Fibroblast of villous mesenchyme (primary cell): Measurements from ENCODE around the gene CDH4. TPM values are rescaled to one million over a fixed set of nuclear protein-coding genes. Genes with fewer than 3 reads are reported as not detected.

Experiments used
- DNase-seq: peaks from one replicate; pipeline ENCODE4 v3.0.0-alpha.2; 2010; ENCODE audit warnings: low read depth
- H3K4me3 ChIP-seq: 2 replicates; pipeline ENCODE4 v1.5.1; 2011; ENCODE audit warnings: low read depth, mild to moderate bottlenecking, low read length
- CTCF ChIP-seq: IDR thresholded peaks from 2 replicates; pipeline ENCODE4 v1.5.1; 2012; ENCODE audit warnings: low read depth, mild to moderate bottlenecking, low read length; ENCODE audit not compliant: insufficient read depth
- total RNA-seq: library from RNA; depleted of rRNA; stranded (reverse); fragments of >200 nt; gene quantifications from 2 replicates; pipeline ENCODE4 v1.2.3, GENCODE V29; 2012

CDH4 gene
- total RNA-seq, 1 donor, result 1.7 TPM

GRCh38 chr20:61889659-61890058 lies 637.6 kb downstream of the CDH4 start:
- no peak for DNase-seq
- no peak for TF ChIP-seq CTCF
- H3K4me3 ChIP-seq, result no peak overlapping the region

DNA sequence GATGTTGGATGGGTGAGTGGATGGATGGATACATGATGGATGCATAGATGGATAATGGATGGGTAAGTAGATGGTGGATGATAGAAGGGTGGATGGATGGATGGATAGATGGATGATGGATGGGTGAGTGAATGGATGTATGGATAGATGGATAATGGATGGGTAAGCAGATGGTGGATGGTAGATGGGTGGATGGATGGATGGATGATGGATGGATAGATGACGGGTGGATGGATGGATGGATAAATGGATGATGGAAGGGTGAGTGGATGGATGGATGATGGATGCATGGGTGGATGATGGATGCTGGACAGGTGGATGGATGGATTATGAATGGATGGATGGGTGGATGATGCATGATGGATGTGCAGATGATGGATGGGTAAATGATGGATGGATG lies 638.1 kb downstream of the CDH4 start:
- DNase-seq, result no peak
- TF ChIP-seq CTCF, result no peak
- H3K4me3 ChIP-seq, result no peak overlapping the region

DNA sequence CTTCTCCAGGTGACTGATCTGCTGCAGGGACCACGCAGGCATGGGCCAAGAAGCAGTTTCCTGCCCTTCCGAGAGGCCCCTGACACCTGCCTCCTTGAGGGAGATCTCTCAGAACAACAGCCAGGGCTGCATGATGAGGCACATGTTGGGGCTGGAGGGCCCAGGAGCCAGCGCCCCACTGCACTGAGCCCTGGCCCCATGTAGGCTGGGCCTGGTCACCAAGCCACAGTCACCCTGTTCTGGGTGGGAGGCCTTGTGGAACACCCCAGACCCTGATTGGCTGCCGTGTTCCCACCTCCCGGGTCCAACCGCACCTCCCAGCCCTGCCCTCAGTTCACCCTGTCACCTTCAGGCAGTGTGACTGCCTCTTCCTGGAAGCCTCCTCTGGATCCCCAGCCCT lies 639.4 kb downstream of the CDH4 start:
- DNase-seq, result no peak
- no peak overlapping the region for H3K4me3 ChIP-seq

GRCh38 chr20:61891916-61892649 lies 640.0 kb downstream of the CDH4 start:
- H3K4me3 ChIP-seq, result no peak overlapping the region
- no peak for DNase-seq
- no peak for TF ChIP-seq CTCF

More for the DNA sequence above, 639.4 kb downstream of the CDH4 start:
- no peak for TF ChIP-seq CTCF

DNA sequence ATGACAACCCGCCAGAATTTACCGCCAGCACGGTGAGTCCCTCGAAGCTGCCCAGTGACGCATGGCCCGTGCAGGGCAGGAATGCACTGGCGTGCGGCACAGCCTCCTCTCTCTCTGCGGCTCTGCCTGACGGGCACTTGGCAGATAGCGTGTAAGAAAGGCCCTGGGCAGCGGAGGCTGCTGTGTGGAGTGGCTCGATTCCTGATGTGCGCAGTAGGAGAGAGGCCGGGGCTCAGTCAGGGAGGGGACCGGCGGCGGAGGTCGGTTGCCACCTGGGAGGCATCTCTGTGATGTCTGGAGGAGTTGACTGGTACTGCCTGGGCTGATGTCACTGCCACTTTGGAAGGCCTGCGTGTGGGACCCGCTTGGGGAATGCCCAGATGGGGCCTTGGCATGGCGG lies 643.0 kb downstream of the CDH4 start:
- no peak for TF ChIP-seq CTCF
- no peak overlapping the region for H3K4me3 ChIP-seq
- no peak for DNase-seq

DNA sequence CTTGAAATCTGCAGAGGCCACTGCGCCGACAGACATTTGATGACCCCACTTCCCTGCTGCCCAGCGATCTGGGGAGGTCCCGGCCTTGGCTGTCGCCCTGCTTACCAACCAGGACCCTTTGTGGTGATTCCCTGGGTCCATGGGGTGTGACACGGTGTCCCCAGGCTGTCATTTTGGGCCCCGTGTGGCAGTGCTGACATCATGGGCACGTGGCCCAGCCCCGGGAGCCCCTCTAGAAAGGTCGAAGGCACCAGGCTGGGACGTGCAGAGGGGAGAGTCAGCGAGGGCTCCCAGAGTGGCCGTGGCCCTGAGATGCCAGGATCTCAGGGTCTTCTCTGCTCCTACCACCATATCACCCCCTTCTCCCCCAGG lies 643.6 kb downstream of the CDH4 start:
- no peak for TF ChIP-seq CTCF
- H3K4me3 ChIP-seq, result no peak overlapping the region
- no peak for DNase-seq
